ENCODE data around the gene TMEM121B. TPM values are rescaled to one million over a fixed set of nuclear protein-coding genes. Genes with fewer than 3 reads are reported as not detected.

Gene TMEM121B
- total and polyA plus RNA-seq, 4 donors: 0.15 to 0.87 (median 0.59) TPM

Other genes with a start within 250 kb of the TMEM121B start
- not detected for gene GAB4, start 113.1 kb downstream of the TMEM121B start, total RNA-seq
- not detected for gene GAB4, start 113.1 kb downstream of the TMEM121B start, polyA plus RNA-seq
- gene IL17RA, start 36.4 kb downstream of the TMEM121B start, total RNA-seq: 10 to 100 TPM; 19.9 to 28.3 TPM
- 1 to 10 TPM; 3.0 to 9.4 TPM for gene IL17RA, start 36.4 kb downstream of the TMEM121B start, polyA plus RNA-seq
- gene HDHD5, start 37.9 kb upstream of the TMEM121B start, total RNA-seq: 10 to 100 TPM; 15.1 to 19.2 TPM
- 10 to 100 TPM; 19.5 to 30.6 TPM for gene HDHD5, start 37.9 kb upstream of the TMEM121B start, polyA plus RNA-seq
- gene ADA2, start 98.1 kb upstream of the TMEM121B start, total RNA-seq: 10 to 100 TPM; 15.7 to 48.7 TPM
- 10 to 100 TPM; 12.4 to 18.9 TPM for gene ADA2, start 98.1 kb upstream of the TMEM121B start, polyA plus RNA-seq
- gene CECR2, start 248.1 kb upstream of the TMEM121B start, total RNA-seq: 1 to 10 TPM in 1 of 2 donors, under 1 TPM in 1; 0.62 to 2.1 TPM
- gene CECR2, start 248.1 kb upstream of the TMEM121B start, polyA plus RNA-seq: under 1 TPM; 0.08 to 0.13 TPM